ENCODE results near the gene ANKS6. TPM values are rescaled to one million over a fixed set of nuclear protein-coding genes. Genes with fewer than 3 reads are reported as not detected.

The ANKS6 gene
- total and polyA plus RNA-seq, 2 of the 4 experiments (the other 2 are of a cell fraction) = 9.0 to 23.6 TPM

DNA sequence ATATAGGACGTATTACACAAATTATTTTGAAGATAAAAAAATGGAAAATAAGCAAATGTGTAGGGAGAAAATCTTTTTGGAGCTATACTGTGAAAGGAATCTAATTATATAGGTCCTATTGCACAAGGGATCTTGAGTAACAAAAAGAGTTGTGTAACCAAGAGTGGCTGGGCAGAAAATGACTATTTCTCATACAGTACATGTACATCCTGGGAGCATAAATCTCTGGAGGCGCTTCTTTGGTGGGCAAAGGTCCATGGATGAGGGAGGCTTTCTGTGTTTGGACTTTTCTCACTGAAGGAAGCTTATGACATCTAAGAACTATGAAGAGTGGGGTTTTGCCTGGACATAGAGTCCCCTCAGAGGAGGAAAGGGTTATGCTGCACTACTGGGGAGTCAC is 29.8 kb downstream of the ANKS6 start:
- Histone ChIP-seq H4K5ac (ENCODE audit: low read depth, low read length) (no peak overlapping the region), H2BK120ac (ENCODE audit: low read depth, low read length) (no peak overlapping the region), H3K27ac (ENCODE audit: insufficient read depth, low read length) (no peak overlapping the region), H3K56ac (ENCODE audit: extremely low read depth, insufficient read depth, low read length) (no peak overlapping the region), H4K20me1 (ENCODE audit: insufficient read depth, low read length) (no peaks in the 10 kb centered on the region), H3K18ac (ENCODE audit: low read depth, low read length) (no peak overlapping the region), H3K79me1 (ENCODE audit: low read depth in 1 of 2, low read length in 2 of 2) (no peaks in the 10 kb centered on the region), H3K27me3 (ENCODE audit: control insufficient read depth, insufficient read depth, low read length) (no peaks in the 10 kb centered on the region), H4K8ac (ENCODE audit: low read depth in 2 of 2, low read length in 2 of 2) (no peak overlapping the region), H4K91ac (ENCODE audit: insufficient read depth, low read depth, low read length) (no peak overlapping the region), H3K4me2 (ENCODE audit: low read depth, low read length) (no peak overlapping the region), H3K4me1 (ENCODE audit: control insufficient read depth, insufficient read depth, low read length) (no peaks in the 10 kb centered on the region), H3K4ac (ENCODE audit: low read depth, low read length) (no peak overlapping the region), H3K36me3 (ENCODE audit: control insufficient read depth, insufficient read depth, low read length) (peaks cover 36% of the 10 kb centered on the region), H3K9me1 (ENCODE audit: insufficient read depth, low read length) (no peaks in the 10 kb centered on the region), H2AK9ac (replicated peaks; ENCODE audit: low read depth, low read length, poor library complexity) (no peak overlapping the region), H3K9ac (ENCODE audit: low read depth, low read length) (no peak overlapping the region), H3K14ac (replicated peaks; ENCODE audit: low read depth, low read length) (no peak overlapping the region), H2BK20ac (ENCODE audit: low read depth, low read length) (no peak overlapping the region), H3K9me3 (ENCODE audit: control insufficient read depth, insufficient read depth, low read length) (no peaks in the 10 kb centered on the region), H2AK5ac (ENCODE audit: low read depth, low read length) (no peak overlapping the region), H3K23ac (ENCODE audit: low read depth, low read length) (no peak overlapping the region), H2AFZ (replicated peaks; ENCODE audit: low read length, poor library complexity) (no peak overlapping the region), H3K4me3 (ENCODE audit: insufficient read depth, low read depth, low read length) (no peak overlapping the region), H2BK15ac (ENCODE audit: low read depth, low read length) (no peak overlapping the region), H2BK5ac (ENCODE audit: low read depth, low read length, poor library complexity, severe bottlenecking) (no peak overlapping the region)
- CTCF ChIA-PET = interaction anchor here (2.6 kb wide), 1 partner anchor 9 kb away, joined by 10 read pairs; no protein-coding TSS in a partner anchor
- TF ChIP-seq ELK1 (IDR thresholded peaks at IDR 0.05; ENCODE audit: borderline replicate concordance, low read depth, low read length) (no peak), CEBPB (IDR thresholded peaks at IDR 0.05; ENCODE audit: low read depth, low read length) (peak; percentile 42; the same call in 1 of the 2 replicates)
- intact Hi-C loops (cut with micrococcal nuclease) (no loop called here), in situ Hi-C loops (cut with MboI; ENCODE audit: low sequenced_read_pairs) (no loop called here), dilution Hi-C loops (cut with HindIII; ENCODE audit: low sequenced_read_pairs, unreplicated experiment) (no loop called here)
- DNase-seq = no peak
- BruUV-seq (replicated peaks) = no TSS peak
- WGBS, 2 experiments (ENCODE audit: extremely low coverage in 2 of 2, insufficient read length in 1 of 2) = no CpG with 5 or more reads among the region's 2 CpGs
- no peak for ATAC-seq (ENCODE audit: low read depth)
- POLR2A ChIA-PET (ENCODE audit: unreplicated experiment) = no interaction called here

Measured in IMR-90 (cell line).